Activated T-helper 1 cell treated with anti-CD3 and anti-CD28 coated beads, Interleukin-2, amount 50 U/mL, for 16 hours (primary cell): ENCODE results near the gene MEGF9.

Experiments used
- DNase-seq, 2 donors: peaks; one replicate each; pipeline ENCODE4 v3.0.0-alpha.2; 2020; ENCODE audit warnings: low read depth in 1 of 2, low spot score in 1 of 2

The MEGF9 gene

GRCh38 chr9:120733190-120733589 lies 18.9 kb upstream of the MEGF9 start:
- DNase-seq, result no peak

- no peak for DNase-seq
These were observed 16.6 kb upstream of the MEGF9 start for GRCh38 chr9:120730654-120731514.

GRCh38 chr9:120729791-120730241 lies 15.5 kb upstream of the MEGF9 start:
- DNase-seq, result no peak

GRCh38 chr9:120726484-120726883 lies 12.2 kb upstream of the MEGF9 start:
- no peak for DNase-seq

- no peak for DNase-seq
These were observed 11.6 kb upstream of the MEGF9 start for GRCh38 chr9:120725907-120726306.

GRCh38 chr9:120724757-120725400 lies 10.6 kb upstream of the MEGF9 start:
- no peak for DNase-seq

GRCh38 chr9:120723565-120723964 lies 9.3 kb upstream of the MEGF9 start:
- DNase-seq, result no peak

GRCh38 chr9:120720404-120720803 lies 6.1 kb upstream of the MEGF9 start:
- DNase-seq, result no peak

- no peak for DNase-seq
These were observed 4.0 kb upstream of the MEGF9 start for GRCh38 chr9:120718316-120718715.

GRCh38 chr9:120717176-120717575 lies 2.9 kb upstream of the MEGF9 start:
- no peak for DNase-seq

GRCh38 chr9:120716483-120716882 lies 2.2 kb upstream of the MEGF9 start:
- DNase-seq, result no peak

- no peak for DNase-seq
These were observed 1.2 kb upstream of the MEGF9 start for GRCh38 chr9:120715389-120715924.

GRCh38 chr9:120714846-120715388 lies 647 bp upstream of the MEGF9 start:
- no peak for DNase-seq

GRCh38 chr9:120713257-120714087 lies 798 bp downstream of the MEGF9 start:
- DNase-seq, result no peak

- DNase-seq, result no peak
These were observed 1.7 kb downstream of the MEGF9 start for GRCh38 chr9:120712539-120713031.

GRCh38 chr9:120711841-120712538 lies 2.3 kb downstream of the MEGF9 start:
- DNase-seq, result no peak

GRCh38 chr9:120711354-120711753 lies 2.9 kb downstream of the MEGF9 start:
- DNase-seq, result no peak

GRCh38 chr9:120710110-120710981 lies 3.9 kb downstream of the MEGF9 start:
- DNase-seq, result no peak

- DNase-seq, result no peak
These were observed 5.6 kb downstream of the MEGF9 start for GRCh38 chr9:120708526-120709224.
